ENCODE results near the gene IFT57.
"Not testable (repeated sequence)": the region's sequence is repeated elsewhere in the genome, so short reads cannot be mapped to it uniquely, and the experiment has no call there.

IFT57 gene, protein sequence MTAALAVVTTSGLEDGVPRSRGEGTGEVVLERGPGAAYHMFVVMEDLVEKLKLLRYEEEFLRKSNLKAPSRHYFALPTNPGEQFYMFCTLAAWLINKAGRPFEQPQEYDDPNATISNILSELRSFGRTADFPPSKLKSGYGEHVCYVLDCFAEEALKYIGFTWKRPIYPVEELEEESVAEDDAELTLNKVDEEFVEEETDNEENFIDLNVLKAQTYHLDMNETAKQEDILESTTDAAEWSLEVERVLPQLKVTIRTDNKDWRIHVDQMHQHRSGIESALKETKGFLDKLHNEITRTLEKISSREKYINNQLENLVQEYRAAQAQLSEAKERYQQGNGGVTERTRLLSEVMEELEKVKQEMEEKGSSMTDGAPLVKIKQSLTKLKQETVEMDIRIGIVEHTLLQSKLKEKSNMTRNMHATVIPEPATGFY

DNA sequence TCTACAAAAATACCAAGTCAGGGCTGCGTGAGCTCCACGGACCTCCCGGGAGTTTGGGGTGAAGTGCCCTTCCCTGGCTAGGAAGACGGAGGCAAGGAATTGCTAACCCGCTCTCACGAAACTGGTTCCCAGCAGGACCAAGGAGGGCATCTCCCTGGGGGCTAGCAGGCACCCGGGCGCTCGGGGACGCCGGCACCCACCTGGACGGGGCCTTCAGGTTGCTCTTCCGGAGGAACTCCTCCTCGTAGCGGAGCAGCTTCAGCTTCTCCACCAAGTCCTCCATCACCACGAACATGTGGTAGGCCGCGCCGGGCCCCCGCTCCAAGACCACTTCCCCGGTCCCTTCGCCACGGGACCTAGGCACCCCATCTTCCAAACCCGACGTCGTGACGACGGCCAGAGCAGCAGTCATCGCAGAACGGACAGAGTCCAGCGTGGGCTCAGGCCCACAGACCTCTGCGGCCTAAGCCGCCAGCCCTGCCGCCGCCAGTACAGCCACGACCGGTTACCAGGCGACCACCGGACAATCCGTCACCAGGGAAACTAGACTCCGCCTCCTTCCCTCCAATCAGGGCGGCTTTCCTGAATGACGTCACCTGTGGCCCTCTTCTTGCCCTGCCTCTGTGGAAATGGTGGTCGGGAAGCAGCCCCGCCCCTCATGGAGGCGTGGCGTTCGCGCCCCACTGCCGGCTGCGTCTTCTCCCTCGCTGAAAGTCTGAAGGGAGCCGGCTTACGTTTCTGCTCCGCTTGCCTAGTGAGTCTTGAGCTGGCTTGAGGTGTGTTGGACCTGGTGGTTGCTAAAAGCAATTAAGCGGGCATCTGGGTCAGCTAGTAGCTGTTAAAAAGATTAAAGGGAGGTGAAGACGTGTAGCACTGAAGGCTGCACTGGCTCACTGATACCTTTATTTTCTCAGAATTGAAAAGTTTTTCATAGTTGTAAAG is at the start of gene IFT57:
TSS of gene IFT57 (minus strand) at position 514 of the 942 bp plus-strand sequence. CDS start at position 412, 102 bp downstream.
- peak; percentile 98 for DNase-seq

DNA sequence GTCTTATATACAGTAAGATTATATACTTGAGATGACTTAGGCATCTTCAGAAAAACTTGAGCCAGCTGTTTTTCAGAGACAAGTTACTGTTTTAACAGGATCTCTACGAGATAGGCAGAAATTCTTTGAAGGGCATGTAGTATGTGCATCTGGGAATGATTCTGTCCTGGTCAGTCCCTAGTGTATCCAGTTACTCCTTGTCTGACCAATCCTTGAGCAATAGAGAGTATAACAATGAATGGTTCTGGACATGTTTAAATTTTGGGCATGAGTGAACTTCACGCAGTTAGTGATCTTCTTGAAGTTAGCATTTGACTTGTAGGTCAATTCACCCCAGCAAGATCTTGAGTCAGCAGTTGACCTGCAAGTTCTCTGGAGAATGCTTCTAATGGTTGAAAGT is 49.4 kb upstream of the IFT57 start:
- DNase-seq: no peak

DNA sequence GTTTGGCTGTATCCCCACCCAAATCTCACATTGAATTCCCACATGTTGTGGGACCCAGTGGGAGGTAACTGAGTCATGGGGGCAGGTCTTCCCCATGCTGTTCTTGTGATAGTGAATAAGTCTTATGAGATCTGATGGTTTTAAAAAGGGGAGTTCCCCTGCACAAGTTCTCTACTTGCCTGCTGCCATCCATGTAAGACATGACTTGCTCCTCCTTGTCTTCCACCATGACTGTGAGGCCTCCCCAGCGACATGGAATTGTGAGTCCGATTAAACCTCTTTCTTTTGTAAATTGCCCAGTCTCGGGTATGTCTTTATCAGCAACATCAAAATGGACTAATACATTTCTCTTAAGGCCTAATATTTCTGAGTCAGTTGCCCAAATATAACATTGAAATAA is 46.0 kb upstream of the IFT57 start:
- DNase-seq: not testable (repeated sequence)

DNA sequence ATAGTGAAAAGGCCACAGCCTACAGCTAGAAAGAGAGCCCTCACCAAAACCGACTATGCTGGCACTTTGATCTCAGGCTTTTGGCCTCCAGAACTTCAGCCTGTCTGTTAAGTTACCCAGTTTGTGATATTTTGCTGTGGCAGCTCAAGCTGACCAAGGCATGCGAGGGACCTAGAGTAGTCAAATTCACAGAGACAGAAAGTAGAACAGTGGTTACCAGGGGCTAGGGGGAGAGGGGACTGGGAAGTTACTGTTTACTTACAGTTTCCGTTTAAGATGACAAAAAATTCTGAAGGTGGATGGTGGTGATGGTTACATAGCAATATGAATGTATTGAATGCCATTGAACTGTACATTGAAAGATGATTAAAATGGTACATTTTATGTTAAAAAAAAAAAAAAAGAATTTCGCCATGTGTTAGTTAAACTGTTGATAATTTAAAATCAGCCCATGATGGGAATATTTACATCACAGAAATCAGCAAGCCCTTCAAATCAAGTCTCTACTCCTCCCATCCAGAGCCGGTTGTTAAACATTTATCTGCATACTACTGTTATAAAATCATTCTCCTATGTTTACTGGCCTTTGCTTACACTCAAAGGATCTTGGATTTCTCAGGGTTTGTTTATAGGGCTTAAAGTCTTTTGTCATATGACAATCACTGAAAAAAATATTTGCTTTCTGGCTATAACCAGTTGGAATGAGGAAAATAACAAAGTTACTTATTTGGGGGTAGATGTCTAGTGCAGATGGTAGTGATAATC is 42.5 kb upstream of the IFT57 start:
- DNase-seq: not testable (repeated sequence)

DNA sequence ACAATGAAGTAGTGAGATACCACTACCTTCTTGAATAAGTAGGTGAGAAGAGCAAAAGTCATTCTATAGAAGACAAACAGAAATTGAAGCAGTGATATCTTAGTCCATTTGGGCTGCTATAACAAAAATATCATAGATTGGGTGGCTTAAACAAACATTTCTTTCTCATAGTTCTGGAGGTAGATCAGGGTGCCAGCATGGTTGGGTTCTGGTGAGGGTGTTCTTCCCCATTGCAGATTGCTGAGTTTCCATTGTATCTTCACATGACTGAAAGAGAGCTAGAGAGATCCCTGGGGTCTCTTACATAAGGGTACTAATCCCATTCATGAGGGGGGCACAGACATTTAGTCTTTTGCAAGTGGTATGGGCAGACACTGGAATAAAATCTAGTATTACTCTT is 32.9 kb upstream of the IFT57 start:
- DNase-seq: no peak

DNA sequence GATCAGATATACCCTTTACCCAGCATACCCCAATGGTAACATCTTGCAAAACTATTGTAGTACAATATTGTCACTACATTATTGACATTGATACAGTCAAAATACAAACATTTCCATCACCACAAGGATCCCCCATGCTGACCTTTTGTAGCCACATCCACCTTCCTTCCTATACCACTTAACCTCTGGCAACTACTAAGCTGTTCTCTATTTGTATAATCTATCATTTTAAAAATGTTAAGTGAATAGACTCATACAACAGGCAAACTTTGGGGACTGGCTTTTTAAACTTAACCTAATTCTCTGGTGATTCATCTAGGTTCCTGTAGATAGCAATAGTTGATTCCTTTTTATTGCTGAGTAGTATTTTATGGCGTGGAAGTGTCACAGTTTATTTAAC is 29.6 kb upstream of the IFT57 start:
- DNase-seq: no peak

DNA sequence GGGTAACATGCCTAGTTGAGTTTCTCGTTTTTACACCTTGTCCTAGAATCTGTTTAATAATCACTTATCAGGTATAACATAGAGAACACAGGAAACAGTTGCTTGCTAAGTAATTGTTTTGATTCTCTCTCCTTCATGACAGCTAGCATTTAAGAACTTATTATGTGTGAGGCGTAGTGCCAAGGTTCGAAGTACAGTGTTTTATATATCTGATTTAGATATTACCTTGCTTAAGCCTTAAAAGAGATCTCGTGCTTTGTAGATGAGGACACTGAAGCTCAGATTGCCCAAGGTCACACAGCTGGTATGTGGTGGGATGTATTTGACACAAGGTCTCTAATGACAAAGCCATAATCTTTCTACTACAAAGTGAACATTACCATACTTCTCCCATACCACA is 29.0 kb upstream of the IFT57 start:
- DNase-seq: no peak

DNA sequence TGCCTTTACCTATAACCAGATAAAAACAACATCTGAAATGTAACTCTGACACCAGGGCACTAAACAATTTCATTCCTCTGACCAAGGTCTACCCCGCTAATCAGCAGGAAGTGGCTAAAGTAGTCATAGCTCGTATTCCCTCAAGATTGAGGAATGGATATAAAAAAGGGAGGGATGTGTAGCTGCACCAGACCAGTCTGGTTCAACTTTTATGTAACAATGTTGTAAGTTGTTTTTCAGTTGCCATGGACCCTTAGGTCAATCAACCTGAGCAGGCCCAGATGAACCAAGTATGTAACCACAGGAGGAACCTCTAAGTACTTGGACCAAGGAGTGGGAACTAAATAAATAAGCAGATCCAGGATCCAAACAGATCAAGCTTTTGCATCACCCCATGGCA is 28.4 kb upstream of the IFT57 start:
- no peak for DNase-seq

DNA sequence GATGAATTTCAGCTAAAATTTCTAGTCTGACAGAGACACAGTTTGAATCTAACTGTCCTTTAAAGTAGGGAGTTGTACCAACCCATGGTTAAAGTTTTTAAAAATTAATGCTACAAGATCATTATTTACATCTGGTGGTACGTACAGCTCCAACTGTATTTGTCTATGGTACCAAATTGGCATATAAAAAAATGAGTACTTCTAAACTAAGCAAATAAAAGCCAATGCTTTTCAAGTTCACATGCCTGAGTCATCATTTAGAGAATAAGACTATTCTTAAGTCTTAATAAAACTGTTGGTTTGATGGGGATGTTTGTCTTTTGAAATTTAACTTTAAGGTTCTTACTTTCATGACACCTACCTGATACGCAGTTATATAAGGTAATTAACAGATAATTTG is 21.0 kb upstream of the IFT57 start:
- DNase-seq: no peak

DNA sequence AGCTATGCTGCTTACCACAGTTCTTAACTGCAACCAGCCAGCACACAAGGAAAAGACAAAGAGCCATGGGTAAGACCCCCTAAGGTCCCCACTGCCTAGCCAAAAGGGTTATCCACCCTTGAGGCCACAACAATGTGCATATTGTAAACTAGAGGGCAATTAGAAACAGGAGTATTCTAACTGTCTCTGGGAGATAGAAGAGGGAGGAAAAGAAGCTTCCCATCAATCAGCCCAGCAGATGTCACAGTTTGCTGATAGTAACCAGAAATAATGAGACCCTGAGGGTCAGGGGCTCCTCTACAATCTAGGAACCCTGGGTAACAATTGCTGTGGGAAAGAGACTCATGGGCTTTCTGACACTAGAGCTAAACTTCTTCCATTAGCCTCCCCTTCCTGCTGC is 20.6 kb upstream of the IFT57 start:
- DNase-seq: no peak

DNA sequence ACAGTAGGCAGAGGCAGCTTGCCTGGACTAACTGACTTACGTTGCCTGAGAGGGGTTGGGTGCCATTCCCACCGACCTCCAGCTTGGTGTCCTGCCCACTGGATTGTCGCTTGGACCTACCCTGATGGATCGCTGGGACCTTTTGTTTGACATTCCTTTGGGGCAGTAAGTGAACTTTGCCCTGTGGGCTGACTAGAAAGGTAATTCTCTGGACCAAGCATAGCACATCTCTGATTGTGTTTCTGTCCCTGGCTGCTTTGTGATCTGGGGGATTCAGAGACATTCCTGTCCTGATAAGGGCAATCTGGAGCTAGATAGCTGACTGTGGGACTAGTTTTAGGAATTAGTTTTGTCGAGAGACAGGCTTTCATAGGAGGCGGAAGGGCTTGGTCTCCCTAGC is 19.5 kb upstream of the IFT57 start:
- DNase-seq: no peak

DNA sequence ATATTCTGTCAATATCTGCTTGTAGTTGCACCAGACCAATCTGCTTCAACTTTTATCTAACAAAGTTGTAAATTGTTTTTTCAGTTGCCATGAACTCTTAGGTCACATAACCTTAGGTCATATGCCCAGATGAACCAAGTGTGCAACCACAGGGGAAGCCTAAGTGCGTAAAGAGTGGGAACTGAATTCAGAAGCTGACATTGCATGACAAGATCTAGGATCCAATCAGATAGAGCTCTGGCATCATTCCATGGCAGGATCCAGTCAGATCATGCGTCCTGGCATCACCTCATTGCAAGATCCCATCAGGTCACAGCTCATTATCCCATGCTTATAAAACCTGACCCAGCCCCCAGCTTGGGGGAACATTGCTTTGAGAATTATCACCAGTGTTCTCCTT is 18.9 kb upstream of the IFT57 start:
- no peak for DNase-seq

DNA sequence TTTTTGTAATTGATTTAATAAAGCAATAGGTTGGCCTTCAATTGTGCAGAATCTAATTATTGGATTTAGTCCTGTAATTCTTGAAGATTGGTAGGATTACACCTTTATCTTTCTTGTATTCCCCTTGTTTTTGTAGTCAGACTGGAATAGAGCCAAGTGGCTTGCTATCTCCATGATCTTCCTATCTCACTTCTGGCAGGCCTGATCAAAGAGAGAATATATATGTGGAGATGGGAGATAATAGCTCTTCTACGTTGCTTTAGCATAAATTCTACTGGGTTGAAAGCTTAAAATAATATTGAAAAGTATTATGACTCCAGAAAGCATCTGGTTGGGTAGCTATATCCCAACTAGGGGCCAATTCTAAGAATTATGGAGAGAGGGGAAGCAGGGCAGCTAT is 16.9 kb upstream of the IFT57 start:
- no peak for DNase-seq

DNA sequence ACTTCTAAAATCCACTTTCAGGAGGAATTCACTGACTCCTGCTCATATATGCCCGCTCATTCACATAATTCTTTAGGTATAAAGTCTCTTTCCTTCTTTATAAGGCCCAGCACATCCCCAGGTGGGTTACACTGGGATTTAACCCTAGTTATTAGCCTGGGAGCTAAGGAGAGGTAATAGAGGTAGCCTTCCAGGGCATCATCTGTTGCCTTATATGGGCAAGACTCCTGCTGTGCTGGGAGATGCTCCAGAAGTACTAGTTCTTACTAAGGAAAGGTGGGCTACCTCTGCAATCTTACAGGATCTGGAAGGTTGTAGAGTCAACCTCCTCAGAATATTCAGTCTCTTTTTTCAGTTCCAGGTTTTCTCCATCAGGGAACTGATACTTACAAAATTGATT is 13.1 kb upstream of the IFT57 start:
- DNase-seq: no peak

DNA sequence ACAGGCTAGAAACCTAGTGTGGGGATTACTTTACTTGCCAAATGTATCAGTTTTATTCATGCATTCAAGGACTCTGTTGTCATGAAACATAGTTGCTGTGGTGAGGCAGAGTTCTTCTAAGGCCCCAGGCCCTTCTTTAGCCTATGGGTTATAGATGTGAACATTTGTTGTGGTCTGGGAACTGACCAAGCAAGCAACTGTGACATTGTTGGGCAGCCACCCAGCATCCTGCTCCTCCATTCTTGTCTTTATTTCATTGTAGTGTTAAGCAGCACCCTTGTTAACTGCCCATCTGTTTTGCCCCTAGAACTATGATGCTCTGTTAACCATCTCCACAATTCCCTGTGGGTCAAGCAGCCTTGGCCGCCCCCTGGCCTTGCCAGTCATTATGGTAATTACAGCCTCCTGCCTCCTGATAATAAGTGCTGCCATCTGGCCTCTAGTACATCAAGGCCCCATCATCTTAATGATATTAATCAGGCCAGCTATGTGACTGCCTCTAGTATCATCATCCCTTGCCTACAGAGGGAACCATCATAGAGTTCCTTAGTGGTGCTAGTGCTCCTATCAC is 12.2 kb upstream of the IFT57 start:
- DNase-seq: no peak

DNA sequence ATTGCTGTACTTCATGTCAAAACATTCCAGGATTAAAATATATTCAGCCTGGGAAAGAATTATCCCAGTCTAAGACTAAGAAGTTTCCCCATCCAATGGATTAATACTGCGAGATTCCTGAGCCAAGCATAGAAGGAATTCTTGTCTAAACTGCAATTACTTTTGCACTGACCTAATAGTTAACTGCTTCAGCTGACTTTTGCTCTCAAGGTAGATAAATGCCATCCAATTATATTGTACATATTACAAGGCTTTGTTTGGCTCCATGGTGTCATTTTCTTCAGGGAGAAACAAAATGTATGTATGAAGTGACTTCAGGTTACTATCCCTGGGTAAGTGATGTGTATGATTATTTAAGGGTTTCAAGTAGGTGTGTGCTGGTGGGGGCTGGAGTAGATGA is 6.1 kb upstream of the IFT57 start:
- DNase-seq: no peak

DNA sequence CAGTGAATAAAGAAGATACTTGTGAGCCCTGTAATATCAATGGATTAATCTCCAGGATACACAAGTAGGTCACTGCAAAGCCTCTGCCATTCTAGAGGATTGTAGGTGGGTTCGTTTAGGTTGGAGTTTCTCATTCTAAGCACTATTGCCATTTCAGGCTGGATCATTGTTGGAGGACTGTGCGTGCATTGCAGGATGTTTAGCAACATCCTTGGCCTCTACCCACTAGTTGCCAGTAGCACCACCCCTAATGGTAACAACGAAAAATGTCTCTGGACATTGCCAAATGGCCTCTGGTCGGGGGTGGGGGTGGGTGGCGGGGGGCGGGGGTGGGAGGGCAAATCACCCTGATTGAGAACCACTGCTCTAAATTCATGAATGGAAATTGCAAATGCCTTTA is 4.9 kb upstream of the IFT57 start:
- DNase-seq: no peak

DNA sequence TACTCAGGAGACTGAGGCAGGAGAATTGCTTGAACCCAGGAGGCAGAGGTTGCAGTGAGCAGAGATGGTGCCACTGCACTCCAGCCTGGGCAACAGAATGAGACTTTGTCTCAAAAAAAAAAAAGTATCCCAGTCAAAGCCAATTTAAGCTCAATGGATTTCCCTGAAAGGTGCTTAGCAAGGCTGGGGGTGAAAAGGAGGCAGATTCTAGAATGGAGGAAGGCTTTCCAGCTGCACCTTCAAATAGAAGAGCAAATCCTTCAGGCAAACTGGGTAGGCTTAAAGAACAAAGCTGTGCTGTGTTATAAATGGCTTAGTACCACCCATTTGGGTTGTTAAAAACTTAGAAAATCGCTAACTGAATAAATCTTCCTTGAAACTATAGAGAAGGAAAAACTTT is 3.0 kb upstream of the IFT57 start:
- DNase-seq: no peak

DNA sequence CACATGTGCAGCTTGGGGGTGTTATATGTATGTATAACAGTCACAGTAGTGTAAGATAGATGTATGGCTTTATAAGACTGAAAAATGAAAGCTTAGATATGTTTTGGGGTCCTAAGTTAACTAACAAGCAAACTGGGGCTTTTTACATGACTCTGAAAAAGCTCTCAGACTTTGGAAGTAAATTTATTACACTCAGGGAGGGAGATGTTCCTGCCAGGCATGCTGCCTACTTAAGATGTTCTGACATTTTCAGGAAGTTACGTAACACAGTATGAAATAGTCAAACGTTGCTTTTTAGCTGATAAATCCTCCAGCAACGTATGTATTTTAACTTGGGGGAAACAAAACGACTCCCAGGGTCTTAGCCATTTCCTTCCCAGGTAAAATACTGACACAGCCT is 1.7 kb upstream of the IFT57 start:
- DNase-seq: no peak

DNA sequence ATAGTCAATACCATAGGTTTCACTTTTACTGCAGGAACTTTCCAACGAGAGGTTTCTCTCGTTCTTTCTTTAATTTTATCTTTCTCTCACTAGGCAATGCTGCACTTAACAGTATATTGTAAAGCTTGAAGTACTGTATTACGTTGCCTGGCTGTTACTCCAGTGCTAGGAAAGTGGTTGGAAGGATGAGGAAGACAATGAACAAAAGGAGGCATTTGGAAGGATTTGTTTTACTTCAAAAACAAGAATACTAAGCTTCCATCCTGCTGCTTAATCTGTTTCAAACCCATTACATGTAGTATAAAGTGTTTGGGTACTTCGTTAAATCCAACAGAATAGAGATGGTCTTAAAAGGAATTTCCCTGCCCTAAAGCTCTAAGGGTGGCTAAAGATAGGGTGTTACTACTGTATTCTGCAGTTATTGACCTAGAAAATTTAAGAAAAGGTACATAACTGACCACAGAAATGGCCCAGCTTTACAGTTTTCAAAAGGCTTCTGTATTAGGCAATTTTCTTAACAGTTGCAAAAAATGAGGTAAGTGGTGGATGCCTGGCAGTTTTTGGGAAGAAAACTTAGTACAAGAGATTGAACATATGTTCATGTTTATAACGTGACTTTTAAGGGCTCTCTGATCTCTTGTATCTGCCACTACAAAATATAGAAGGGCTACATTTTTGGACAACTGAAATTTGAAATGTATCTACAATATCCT is 785 bp upstream of the IFT57 start:
- peak in 1 of 2 donors; percentile 77 for DNase-seq

DNA sequence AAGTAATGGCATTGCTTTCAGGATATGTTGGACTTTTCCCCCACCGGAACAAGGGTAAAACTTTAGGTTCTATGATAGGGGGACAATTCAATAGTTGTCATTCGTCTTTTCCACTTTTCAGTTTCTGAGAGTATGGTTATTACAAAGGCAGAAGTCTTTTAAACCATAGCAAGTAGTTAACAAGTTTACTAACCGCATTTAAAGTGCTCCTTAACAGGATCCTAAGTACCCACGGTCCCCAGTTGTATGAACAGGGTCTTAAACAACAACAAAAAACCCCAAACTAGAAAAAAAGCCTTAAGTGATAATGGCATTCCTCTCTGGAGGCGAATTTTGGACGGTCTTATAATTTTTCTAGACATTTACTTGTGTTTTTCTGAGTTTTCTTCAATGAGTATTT is 831 bp downstream of the IFT57 start:
- DNase-seq: no peak

DNA sequence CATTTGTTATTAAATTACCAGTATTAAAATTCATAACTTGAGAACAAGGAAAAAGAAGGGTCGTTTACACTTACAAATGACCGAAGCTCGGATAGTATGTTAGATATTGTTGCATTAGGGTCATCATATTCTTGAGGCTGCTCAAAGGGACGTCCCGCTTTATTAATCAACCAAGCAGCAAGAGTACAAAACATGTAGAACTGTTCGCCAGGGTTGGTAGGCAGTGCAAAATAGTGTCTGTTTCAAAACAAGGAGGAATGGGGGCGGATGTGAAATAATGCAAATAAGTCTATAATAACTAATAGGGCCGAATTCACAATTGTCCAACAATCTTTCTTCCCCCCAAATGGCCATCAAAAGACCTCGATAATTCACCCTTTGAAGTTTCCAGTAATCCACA is 2.9 kb downstream of the IFT57 start:
- DNase-seq: no peak

All from hippocampal formation (tissue), 2 donors.